GM21526 (cell line): Measurements from ENCODE around the gene DNAJC18.
A peak's percentile ranks its signal among the peaks of the same experiment; 100 is the strongest.
"Not testable (repeated sequence)": the region's sequence is repeated elsewhere in the genome, so short reads cannot be mapped to it uniquely, and the experiment has no call there.

Experiments used
- ATAC-seq: cut with Tn5 transposase; IDR thresholded peaks from one replicate; pipeline ENCODE4 v1.9.1; 2021; ENCODE audit warnings: moderate library complexity; ENCODE audit not compliant: unreplicated experiment, low FRiP score

The DNAJC18 gene

DNA sequence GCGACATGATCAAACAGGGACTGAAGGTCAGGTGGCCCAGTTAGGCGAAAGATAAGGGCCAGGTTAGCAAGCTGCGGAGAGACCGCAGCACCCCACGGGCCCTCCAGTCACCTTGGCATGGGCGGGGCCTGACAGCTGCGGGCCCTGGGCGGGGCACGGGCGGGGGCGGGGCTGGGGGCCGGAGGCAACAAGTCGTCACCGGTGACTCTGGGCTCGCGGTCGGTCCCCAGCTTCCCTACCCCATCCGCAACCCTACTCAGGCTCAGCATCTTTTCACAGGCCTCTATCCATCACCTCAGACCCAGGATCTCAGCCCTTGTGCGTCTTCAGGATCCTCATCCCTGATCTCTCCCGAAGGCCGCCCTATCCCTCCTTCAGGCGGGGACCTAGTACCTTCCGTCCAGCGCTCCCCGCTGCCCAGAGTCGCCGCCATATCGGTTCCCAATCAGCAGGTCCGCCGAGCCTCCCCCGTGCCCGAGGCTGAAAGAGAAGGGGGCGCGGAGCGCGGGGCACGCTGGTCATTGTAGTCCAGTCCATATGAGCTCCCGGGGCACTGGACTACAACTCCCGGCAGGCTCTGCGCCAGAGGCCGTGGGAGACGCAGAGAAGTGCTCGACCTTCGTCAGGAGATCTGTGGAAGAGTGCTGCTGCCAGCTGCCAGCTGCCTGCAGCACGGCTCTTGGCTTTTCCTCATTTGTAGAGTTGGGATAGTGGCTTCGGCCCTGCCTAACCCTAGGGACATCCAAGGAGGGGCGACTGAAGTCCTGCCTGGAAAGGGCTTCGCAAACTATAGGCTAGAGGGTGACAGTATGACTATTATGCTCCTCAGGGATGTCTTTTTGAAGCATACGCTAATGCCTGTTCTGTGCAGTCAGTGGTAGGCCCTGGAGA is at the start of gene DNAJC18:
Gene DNAJC18 (minus strand): TSS at position 513 of the 891 bp plus-strand sequence. CDS start 80 bp downstream, at position 433.
- ATAC-seq = peak; percentile 90

DNA sequence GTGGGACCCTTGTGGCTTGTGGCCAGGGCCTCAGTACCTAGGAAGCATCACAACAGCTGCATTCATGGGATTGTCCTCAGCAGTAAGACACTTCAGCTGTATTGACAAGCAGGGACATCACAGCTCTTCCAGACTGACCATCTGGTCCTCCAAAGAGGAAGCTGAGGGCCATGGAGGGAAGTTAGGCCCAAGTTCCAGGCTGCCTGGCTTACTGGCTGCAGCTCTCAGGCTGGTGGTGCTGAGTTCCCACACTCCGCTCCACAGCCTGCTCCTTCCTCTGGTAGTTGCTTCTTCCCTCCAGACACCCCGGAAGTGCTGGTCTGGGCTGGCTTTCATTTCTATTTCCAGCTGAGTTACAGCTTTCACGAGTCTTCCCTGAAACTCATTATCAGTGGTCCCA is 48.9 kb upstream of the DNAJC18 start:
- ATAC-seq = no peak

DNA sequence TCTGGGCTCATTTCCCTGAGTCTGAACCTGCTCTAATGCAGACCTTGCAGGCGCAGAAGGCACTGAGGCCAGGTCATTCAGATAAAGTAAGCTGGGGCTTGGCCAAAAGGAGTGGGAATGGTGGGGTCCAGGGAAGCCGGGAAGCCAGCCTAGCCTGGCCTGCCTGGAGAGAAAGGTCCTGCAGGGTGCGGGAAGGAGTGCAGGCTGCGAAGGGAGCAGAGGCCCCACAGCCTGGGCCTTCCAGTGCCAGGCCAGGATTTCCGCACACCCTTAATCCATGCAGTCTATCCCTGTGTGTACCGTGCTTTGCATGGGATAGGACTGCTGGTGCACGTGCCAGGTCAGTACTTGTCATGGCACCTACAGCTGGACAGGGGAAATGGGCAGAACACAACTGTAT is 46.9 kb upstream of the DNAJC18 start:
- ATAC-seq = no peak

DNA sequence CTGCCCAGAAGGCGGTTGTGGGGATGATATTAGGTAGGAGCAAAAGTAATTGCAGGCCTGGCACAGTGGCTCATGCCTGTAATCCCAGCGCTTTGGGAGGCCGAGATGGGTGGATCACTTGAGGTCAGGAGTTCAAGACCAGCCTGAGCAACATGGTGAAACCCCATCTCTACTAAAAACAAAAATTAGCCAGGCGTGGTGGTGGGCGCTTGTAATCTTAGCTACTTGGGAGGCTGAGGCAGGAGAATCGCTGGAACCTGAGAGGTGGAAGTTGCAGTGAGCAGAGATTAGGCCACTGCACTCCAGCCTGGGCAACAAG is 43.5 kb upstream of the DNAJC18 start:
- ATAC-seq = not testable (repeated sequence)

DNA sequence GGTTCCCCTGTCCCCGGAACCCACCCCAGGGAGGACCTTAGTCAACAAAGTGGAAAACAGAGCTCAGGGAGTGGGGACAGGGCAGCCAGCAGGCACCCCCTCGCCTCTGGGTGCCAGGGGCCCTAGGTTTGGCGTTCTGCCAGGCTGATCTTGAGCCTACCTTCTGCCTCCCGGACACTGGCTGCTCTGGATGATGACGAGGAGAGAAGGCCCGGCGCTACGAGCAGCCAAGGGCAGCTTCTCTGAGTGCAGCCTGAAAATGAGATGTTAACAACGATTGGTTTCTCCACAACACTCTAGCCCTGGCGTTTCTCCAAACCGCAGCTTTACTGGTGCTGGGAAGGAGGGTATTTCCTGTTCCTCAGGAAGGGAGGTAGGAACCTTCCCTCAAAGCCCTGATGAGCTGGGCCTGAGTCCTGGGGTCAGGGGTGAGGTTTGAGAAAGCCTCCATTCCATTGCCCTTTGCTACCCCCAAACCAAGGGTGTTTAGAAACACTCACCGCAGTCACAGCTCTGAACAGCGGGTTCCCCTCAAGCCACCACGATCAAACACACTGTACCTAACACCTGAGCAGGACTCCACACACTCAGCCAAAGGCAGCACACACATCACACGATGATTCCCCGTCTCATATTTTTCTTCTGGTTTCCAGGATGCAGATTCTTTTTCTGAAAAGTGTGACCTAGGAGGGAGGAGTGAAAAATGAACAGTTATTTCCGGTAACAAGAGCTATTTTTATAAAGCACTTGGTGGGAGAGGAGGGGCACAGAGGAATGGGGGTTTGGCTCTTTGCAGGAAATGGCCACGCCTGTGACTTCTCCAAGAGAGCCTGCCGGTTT is 42.9 kb upstream of the DNAJC18 start, which contains the start of gene STING1:
Gene STING1 (minus strand): TSS at position 709 of the 840 bp plus-strand sequence. CDS start 1,054 bp downstream, outside the sequence.
- no peak for ATAC-seq

DNA sequence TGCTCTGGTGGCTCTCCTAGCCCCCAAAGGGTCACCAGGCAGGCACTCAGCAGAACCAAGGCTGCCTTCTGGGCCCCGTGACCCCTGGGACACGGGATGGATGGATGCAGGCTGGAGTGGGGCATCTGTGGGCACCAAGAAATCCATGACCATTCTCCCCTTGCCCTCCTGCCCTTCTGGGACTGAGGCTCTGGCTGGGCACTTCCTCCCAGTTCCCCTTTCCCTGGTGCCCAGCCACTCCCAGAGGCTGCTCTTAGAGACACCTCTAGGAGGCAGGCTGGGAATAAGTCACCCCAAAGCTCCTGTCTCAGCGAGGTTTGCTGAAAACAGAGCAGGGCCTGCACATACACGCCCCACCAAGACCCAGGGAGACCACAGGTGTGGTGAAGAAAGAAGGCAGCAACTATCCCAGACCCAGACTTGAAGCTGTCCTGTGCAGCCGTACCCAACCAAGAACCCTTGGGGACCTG is 42.3 kb upstream of the DNAJC18 start:
- no peak for ATAC-seq

DNA sequence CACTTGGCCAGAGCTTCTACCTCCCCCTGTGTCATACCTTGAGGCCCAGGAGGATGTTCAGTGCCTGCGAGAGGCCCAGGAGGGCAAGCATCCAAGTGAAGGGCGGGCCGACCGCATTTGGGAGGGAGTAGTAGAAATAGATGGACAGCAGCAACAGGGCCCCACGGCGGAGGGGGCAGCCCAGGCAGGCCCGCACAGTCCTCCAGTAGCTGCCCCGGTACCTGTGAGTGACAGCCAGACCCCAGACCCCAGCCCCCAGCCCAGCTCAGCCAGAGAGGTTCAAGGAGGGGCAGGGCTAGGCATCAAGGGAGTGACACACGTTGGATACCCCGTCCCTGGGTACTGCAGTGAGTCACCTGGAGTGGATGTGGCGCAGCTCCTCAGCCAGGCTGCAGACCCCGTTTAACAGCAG is 41.8 kb upstream of the DNAJC18 start:
- ATAC-seq = no peak

DNA sequence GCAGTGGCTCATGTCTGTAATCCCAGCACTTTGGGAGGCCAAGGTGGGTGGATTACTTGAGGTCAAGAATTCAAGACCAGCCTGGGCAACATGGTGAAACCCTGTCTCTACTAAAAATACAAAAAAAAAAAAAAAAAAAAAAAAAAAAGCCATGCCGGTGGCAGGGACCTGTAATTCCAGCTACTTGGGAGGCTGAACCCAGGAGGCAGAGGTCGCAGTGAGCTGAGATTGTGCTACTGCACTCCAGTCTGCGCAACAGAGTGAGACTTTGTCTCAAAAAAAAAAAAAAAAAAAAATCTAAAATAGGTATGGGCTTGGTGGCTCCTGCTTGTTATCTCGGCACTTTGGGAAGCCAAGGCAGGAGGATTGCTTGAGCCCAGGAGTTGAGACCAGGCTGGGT is 40.4 kb upstream of the DNAJC18 start:
- ATAC-seq = not testable (repeated sequence)

DNA sequence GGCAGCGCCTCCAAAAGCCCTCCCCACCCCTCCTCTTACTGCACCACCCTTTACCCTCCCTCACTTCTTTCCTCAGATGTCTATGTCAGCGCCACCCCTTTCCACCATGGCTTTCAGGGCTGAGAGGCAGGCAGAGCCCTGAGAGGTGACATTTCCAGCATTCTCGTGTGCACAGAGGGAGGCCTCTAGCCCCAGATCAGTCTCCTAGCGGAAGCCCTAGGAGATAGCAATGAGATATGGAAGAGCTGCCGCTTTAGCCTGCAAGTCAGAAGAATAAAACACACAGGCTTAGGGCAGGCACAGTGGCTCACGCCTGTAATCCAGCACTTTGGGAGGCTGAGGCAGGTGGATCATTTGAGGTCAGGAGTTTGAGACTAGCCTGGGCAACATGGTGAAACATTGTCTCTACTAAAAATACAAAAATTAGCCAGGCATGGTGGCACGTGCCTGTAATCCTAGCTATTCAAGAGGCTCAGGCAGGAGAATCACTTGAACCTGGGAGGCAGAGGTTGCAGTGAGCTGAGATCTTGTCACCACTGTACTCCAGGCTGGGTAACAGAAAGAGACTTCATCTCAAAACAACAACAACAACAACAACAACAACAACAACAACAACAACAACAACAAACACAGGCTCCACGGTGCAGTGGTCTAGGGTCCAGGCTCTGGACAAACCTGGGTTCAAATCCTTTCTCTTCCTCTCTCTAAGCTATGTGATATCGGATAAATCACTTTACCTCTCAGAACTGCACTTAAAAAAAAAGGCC is 39.5 kb upstream of the DNAJC18 start:
- not testable (repeated sequence) for ATAC-seq

DNA sequence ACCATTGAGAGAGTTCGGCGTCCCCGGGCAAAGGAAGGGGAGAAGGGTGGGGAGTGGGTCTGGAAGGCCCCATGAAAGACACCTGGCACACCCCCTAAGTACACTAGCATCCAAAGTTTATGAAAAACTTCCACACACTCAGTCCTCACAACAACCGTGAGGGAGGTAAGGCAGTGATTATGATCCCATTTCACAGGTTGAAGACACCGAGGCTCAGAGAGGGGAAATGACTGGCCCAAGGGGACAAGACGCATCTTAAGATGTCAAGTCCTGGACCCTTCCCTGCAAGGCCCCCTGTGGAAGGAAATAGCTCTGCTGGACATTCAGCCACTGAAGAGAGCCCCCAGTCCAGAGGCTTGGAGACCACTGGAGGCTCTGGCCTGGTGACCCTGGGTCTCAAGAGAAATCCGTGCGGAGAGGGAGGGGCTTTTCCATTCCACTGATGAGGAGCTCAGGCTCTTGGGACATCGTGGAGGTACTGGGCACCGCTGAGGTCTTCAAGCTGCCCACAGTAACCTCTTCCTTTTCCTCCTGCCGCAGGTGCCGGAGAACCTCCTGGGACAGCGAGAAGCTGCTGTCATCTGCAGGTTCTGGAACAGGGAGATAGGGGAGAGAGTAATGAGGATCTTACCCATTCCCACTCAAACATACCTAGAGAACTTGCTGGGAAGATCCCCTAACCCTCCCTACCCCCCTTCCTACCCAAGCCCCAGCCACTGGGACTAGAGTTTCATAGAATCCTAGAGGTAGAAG is 36.7 kb upstream of the DNAJC18 start:
- no peak for ATAC-seq

DNA sequence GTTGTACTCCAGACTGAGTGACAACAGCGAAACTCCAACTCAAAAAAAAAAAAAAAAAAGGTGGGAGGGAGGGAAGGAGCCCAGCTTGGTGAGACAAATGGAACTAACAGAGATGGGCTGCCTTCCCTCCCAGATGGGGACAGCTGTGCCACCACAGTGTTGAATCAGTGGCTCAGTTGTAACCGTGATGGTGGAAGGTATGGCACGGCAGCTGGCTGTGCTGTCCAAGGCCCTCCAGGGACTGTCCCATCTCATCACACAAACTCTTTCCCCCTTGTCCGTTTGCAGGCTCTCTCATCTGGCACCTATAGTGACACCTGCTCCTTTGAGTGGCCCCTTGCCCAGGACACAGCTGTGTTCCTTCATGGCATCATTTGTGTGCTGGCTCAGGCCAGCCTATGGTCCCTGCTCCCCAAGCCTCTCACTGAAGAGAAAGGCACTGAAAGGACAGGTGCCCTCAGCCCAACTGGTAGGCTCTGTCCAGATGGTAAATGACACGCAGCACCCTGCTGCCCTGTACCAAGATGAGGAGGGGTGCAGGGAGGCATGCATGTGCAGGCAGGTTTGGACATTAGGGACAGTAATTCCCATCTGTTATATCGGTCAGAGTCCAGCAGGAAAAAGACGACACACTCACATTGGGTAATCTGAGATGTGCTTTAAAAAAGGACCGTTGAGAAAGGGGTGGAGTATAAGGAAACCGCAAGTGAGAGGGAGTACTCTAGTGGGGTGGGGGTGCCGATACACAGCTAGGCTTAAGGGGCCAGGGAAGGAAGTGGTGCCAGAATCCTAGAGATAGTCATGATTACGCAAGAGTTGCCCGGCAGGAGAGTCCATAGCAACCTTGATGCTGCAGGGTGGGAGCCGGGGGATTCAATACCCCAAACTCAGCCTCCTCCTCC is 35.8 kb upstream of the DNAJC18 start:
- no peak for ATAC-seq

DNA sequence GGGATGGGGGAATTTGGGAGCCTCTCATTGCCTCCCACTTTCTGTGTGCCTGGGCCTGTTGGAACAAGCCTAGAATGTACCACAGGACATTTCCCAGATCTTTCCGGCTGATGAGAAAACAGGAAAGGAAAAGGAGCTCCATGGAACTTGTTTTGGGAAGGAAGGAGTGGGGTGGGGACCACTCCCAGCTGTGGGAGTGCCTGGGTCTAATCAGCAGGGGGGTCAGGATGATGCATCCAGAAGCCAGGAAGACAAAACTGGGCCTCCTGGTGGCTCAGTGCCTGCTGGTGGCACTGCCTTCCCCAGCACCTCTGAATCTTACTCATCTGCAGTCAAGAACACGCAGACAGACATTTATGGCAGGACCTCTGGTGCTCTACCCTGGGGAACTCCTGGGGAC is 34.2 kb upstream of the DNAJC18 start:
- ATAC-seq = no peak

DNA sequence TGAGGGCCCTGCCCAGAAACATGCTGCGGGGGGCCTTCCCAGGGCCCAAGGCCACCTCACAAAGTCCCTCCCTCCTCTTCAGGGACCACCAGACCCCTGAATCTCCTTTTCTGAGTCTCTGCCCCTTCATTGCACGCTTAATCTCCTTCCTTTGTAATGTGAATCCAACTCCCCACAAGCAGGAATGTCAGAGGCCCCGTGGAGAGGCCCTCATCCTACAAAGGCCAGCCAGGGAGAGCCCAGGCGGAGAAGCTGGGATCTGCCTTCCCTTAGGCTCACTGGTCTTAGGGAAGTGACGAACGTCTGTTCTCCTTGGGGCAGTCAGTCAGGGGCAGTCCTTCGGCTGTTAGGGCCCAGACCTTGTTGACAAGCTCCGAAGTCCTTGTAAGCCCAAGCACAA is 33.8 kb upstream of the DNAJC18 start:
- no peak for ATAC-seq

DNA sequence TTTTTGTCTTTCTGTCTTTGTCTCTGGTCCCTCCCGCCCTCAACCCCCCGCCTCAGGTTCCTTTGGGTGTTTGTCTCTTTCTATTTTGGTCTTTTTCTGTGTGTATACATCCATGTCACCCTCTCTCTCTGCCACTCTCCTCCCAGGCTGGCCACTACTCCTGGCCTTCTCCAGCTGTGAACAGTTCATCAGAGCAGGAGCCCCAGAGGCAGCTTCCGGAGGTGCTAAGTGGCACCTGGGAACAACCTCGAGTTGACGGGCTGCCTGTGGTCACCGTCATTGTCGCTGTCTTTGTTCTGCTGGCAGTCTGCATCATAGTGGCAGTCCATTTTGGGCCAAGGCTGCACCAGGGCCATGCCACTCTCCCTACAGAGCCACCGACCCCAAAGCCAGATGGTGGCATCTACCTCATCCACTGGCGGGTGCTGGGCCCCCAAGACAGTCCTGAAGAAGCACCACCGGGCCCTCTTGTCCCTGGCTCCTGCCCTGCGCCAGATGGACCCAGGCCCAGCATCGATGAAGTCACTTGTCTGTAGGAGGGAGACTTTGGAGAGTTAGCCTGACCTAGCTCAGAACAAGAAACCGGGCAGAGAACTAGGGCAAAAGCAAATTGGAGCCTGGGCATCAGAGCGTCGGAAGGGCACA is 33.2 kb upstream of the DNAJC18 start:
- ATAC-seq = no peak

DNA sequence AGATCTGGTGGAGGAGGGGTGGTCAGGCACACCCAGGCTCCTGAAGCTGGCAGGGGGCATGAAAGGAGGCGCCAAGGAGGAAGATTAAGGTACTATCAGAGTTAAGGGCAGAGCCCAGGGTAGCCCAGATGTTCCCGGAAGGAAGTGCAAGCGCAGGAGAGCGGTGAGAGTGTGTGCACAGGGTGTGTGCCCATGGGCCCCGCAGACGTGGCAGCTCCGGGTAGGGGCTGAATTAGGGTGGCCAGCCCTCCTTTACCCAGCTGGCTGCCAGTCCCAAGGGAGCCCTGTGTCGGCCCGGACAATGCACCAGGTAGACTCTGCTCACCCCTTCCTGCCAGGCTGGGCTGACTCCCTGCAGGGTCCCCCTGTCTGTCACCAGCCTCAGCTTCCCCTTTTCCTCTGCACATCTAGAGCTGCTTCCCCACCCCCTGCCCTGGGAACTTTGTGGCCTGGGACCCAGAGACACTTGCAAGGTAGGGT is 31.5 kb upstream of the DNAJC18 start, which contains the start of gene SMIM33:
Gene SMIM33 (plus strand): TSS at position 184 of the 480 bp plus-strand sequence. CDS start 118 bp downstream, at position 302.
- no peak for ATAC-seq

DNA sequence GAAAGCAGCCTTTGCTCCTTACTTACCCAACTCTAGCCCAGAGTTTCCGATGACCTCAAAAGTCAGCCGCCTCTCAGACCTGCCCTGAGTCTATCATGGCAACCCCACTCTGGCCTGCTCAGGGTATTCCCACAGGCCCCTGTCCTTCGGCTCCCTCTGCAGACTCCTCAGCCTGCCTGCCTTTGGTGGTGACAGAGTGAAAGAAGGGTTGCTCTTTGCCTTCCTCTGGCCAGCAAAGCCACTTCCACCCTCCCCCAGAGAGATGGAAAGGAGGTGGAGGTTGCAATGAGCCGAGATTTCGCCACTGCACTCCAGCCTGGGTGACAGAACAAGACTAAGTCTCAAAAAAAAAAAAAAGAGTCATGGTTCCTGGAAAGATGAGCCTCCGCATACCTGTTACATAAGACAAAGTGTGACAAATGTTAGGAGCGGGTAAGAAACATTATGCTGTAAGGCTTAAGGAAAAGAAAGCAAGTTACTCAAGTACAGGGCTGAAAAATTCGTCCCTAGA is 29.2 kb upstream of the DNAJC18 start:
- ATAC-seq = no peak

DNA sequence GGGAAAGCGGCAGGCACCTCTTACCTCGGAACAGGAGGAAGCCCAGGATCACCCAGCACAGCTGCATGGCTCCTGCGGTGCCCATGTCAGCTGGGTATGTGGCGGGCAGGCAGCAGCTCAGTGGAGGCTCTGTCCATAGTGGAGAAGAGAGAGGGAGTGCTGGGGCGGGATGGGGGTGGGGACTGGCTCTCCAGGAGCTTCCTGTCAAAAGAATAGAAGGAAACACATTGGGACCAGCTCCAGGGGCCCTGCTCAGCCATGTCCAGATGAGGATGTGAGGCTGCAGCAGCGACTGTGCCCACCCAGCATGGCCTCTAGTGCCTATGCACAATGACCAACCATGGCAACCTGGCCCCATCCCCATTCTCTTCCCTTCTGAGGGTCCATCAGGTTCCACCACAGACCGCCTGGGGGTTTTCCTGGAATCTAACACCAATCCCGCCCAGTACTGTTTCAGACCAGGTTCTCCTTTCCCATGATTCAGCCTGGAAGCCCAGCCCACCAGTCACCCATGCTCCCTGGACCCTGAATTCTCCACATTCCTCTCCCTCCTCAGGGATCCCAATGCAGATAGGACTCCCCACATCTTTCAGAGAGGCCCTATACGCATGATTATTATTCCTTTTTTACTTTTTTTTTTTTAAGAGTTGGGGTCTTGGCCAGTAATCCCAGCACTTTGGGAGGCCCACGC is 23.4 kb upstream of the DNAJC18 start, which contains the start of gene ECSCR:
Gene ECSCR (minus strand): TSS at position 158 of the 691 bp plus-strand sequence. CDS start 73 bp downstream, at position 85.
- ATAC-seq = no peak
